Peyer's patch (tissue), 4 donors: Measurements from ENCODE around the gene POLDIP2. TPM values are rescaled to one million over a fixed set of nuclear protein-coding genes. Genes with fewer than 3 reads are reported as not detected.

Experiments used
- DNase-seq, 3 donors: peaks; one replicate each; pipeline ENCODE4 v3.0.0-alpha.2; 2017 to 2019
- H3K27ac ChIP-seq, 4 donors: fragments of 200-600 bp; sonication (generic); one replicate each; pipeline ENCODE4 v1.5.1; 2016 to 2019
- H3K27me3 ChIP-seq, 2 donors: fragments of 200-600 bp; sonication (generic); one replicate each; pipeline ENCODE4 v1.5.1; 2019
- H3K36me3 ChIP-seq, 3 donors: fragments of 200-600 bp; sonication (generic); one replicate each; pipeline ENCODE4 v1.5.1; 2016 to 2019
- H3K4me1 ChIP-seq, 4 donors: fragments of 200-600 bp; sonication (generic); one replicate each; pipeline ENCODE4 v1.5.1; 2016 to 2019
- H3K4me3 ChIP-seq, 4 donors: fragments of 200-600 bp; sonication (generic); 1 replicate in 3 of 4; 2 replicates in 1 of 4; pipeline ENCODE4 v1.5.1; 2016 to 2019; ENCODE audit warnings: mild to moderate bottlenecking in 1 of 4
- H3K9me3 ChIP-seq, 4 donors: fragments of 200-600 bp; sonication (generic); one replicate each; pipeline ENCODE4 v1.5.1; 2016 to 2019; ENCODE audit warnings: mild to moderate bottlenecking in 1 of 4
- CTCF ChIP-seq, 6 experiments: fragments of 450-650 bp in 4 of 6; fragments of 200-600 bp in 2 of 6; sonication (generic) in 1 of 6; IDR thresholded peaks; one replicate each; pipeline ENCODE4 v1.5.1; 2017 to 2019; ENCODE audit warnings: antibody characterized with exemption in 6 of 6, mild to moderate bottlenecking in 3 of 6, moderate library complexity in 1 of 6
- POLR2A ChIP-seq, 2 donors: fragments of 450-650 bp; IDR thresholded peaks; one replicate each; pipeline ENCODE4 v1.5.1; 2017; ENCODE audit warnings: antibody characterized with exemption in 2 of 2, mild to moderate bottlenecking in 2 of 2, moderate library complexity in 2 of 2
- total RNA-seq, 4 donors: library from RNA; depleted of rRNA; stranded (reverse); fragments of >200 nt; gene quantifications; one replicate each; pipeline ENCODE4 v1.1.0, GENCODE V29; 2016

Gene POLDIP2
- total RNA-seq, 4 donors from 2014 or later: 49.5 to 87.2 (median 79.0) TPM

GRCh38 chr17:28338056-28338768 is 19.1 kb downstream of the POLDIP2 start:
- TF ChIP-seq CTCF (IDR thresholded peaks at IDR 0.05) (no peak), POLR2A (IDR thresholded peaks at IDR 0.05) (no peak)
- H3K4me1 ChIP-seq: peaks cover 0 to 31% (median 6%) of the 10 kb centered on the region in 4 donors

DNA sequence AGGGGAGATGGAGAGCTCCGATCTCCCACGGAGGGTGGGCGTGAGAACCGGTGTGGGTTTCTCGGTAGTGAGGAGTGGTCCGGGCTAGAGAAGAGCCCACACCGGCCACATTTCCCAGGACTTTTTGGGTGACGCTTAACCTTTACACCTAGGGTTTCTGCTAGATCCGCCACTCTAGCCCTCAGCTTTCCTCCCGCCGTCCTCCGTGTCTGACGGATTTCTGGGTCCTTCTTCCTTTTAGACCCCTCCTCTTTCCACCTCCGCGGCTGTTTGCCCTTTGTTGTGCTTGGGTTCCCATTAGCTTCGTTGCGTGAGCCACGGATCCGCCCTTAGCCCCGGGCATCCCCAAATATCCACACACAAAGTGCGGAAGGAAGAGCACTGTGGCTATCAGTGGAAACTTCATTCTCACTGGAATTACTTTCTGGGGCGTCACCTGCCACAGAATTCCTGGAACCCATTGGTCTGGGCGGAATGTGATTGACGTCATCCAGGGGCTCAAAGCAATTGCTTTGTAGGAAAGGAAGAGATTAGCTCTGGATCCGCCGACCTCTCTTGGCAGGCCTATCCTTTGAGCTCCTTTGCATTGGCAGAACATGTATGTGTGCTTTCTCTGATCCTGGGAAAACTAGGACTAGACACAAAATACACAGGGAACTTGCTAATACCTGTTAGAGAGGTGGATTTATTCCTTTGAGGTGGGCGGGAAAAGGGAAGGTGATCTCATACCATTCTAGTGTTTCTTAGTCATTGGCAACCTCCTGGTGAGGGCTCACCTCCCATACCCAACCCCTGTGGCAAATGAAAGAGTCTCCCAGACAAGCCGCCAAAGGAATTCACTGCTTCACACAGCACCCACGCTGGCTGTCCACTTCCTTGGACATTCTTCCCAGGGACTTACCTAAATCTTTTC is 21.1 kb downstream of the POLDIP2 start:
- H3K36me3 ChIP-seq: peaks cover 0 to 24% (median 0%) of the 10 kb centered on the region in 3 donors
- no peaks in the 10 kb centered on the region for H3K9me3 ChIP-seq
- H3K4me3 ChIP-seq: peak overlapping the region; percentile 80 to 91 (median 90)
- peak overlapping the region; percentile 84 to 95 (median 88) for H3K27ac ChIP-seq
- TF ChIP-seq CTCF (IDR thresholded peaks at IDR 0.05) (no peak), POLR2A (IDR thresholded peaks at IDR 0.05) (peak in 1 of 2 donors; percentile 9)
- H3K27me3 ChIP-seq: no peaks in the 10 kb centered on the region
- peaks cover 0 to 33% (median 6%) of the 10 kb centered on the region in 4 donors for H3K4me1 ChIP-seq
- peak in 1 of 3 donors; percentile 63 for DNase-seq

More at GRCh38 chr17:28338056-28338768, 19.1 kb downstream of the POLDIP2 start:
- Histone ChIP-seq H3K36me3 (peaks cover 0 to 38% (median 3%) of the 10 kb centered on the region in 3 donors), H3K4me3 (no peak overlapping the region), H3K27me3 (no peaks in the 10 kb centered on the region), H3K27ac (peak overlapping the region in 2 of 4 donors; percentile 6 to 28), H3K9me3 (no peaks in the 10 kb centered on the region)
- no peak for DNase-seq

DNA sequence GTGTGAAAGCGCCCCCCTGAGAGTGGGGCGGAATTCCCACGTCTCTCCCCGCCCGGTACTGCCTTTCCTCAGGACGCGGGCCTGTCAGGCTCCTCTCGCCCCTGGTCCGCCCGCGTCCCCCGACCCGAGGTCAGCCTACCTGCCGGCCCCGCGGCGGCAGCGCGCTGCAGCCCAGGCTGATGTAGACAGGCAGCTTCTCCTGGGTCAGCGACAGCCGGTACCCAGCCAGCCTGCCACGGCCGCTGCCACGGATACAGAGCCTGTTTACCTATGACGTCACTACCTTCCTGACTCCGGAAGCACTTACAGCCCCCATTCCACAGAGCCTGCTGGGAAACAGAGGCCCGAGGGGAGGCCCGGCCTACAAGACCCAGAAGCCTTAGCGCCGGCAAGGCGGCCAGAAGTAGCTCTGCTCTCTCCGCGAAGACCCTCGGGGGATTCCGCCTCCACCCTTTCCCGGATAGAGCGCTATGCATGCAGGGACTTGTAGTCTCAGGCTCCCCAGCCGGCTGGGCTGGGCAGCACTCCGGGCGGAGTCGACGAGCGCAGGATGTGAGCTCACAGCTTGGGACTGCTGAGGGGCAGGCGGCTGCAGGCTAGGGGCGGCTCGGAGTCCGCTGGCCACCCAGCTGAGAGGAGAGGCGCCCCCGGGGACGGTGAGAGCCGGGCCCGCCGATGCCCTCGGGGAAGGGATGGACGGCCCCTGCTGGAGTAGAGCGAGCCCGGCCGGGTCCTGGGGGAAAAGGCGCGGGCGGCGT is 21.9 kb downstream of the POLDIP2 start, which contains the start of the genes IFT20 and TNFAIP1:
TSS of gene IFT20 (minus strand) at position 272 of the 758 bp plus-strand sequence. CDS start 3,487 bp downstream, outside the sequence.
TSS of gene TNFAIP1 (plus strand) at position 561 of the 758 bp plus-strand sequence. CDS start 3,761 bp downstream, outside the sequence.
- peak; percentile 70 to 93 for TF ChIP-seq POLR2A (IDR thresholded peaks at IDR 0.05)
- no peak for TF ChIP-seq CTCF (IDR thresholded peaks at IDR 0.05)
- Histone ChIP-seq H3K27ac (peak within 1 kb of the TSS; percentile 84 to 95 (median 88)), H3K9me3 (no peaks in the 10 kb centered on the region), H3K36me3 (peaks cover 0 to 24% (median 0%) of the 10 kb centered on the region in 3 donors), H3K4me1 (peaks cover 0 to 33% (median 6%) of the 10 kb centered on the region in 4 donors), H3K27me3 (no peaks in the 10 kb centered on the region), H3K4me3 (peak within 1 kb of the TSS; percentile 80 to 91 (median 90))
- DNase-seq: peak; percentile 97 to 99 (median 97)

GRCh38 chr17:28334666-28335200 is 22.6 kb downstream of the POLDIP2 start:
- peak overlapping the region; percentile 80 to 95 (median 88) for H3K27ac ChIP-seq
- peaks cover 0 to 23% (median 0%) of the 10 kb centered on the region in 3 donors for H3K36me3 ChIP-seq
- peak in 1 of 3 donors; percentile 17 for DNase-seq
- TF ChIP-seq CTCF (IDR thresholded peaks at IDR 0.05) (no peak), POLR2A (IDR thresholded peaks at IDR 0.05) (no peak)
- H3K4me1 ChIP-seq: peaks cover 0 to 33% (median 6%) of the 10 kb centered on the region in 4 donors
- H3K9me3 ChIP-seq: no peaks in the 10 kb centered on the region
- H3K4me3 ChIP-seq: peak overlapping the region; percentile 80 to 91 (median 90)
- H3K27me3 ChIP-seq: no peaks in the 10 kb centered on the region
